ENCODE measurements around the gene GLIPR2.

DNA sequence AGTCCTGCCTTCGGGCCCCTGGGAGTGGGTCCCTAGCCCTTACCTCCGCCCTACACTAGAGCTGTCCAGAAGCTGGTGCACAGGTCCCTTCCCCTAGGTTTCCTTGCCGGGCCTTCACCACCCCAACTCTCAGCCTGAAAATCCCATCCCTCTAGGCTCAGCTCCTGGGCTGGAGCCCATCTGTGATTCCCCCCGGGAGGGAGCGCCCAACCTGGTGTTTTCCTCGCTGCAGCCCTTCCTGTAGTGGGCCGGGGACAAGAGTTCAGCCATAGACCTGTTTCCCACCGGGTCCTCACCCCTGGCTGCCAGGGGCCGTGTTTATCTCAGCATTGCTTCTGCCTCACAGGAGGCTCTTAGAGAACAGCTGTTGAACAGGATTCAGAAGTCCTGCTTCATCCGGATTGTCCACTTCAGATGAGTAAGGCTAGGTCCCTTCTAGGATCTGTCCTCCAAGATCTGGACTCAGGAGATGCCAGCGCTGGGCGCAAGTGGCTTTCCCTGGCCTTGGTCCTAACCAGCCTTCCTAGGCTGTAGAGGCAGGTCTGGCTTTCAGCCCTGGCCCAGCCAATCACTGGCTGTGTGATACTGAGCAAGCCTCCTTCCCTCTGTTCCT is 965 bp downstream of the GLIPR2 start:
- TF ChIP-seq, protein P1, sequence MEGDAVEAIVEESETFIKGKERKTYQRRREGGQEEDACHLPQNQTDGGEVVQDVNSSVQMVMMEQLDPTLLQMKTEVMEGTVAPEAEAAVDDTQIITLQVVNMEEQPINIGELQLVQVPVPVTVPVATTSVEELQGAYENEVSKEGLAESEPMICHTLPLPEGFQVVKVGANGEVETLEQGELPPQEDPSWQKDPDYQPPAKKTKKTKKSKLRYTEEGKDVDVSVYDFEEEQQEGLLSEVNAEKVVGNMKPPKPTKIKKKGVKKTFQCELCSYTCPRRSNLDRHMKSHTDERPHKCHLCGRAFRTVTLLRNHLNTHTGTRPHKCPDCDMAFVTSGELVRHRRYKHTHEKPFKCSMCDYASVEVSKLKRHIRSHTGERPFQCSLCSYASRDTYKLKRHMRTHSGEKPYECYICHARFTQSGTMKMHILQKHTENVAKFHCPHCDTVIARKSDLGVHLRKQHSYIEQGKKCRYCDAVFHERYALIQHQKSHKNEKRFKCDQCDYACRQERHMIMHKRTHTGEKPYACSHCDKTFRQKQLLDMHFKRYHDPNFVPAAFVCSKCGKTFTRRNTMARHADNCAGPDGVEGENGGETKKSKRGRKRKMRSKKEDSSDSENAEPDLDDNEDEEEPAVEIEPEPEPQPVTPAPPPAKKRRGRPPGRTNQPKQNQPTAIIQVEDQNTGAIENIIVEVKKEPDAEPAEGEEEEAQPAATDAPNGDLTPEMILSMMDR (optimal IDR thresholded peaks at IDR 0.05 in 1 of 3, IDR thresholded peaks at IDR 0.05 in 1 of 3, conservative IDR thresholded peaks at IDR 0.05 in 1 of 3; ENCODE audit: extremely low read depth in 1 of 3, insufficient read depth in 2 of 3, low read length in 3 of 3): no peak
- no peak for TF ChIP-seq EZH2 (IDR thresholded peaks at IDR 0.05; ENCODE audit: low read length)

Data from keratinocyte (primary cell).